Measurements from ENCODE around the gene ISOC2. TPM values are rescaled to one million over a fixed set of nuclear protein-coding genes. Genes with fewer than 3 reads are reported as not detected.

ISOC2 gene
- total RNA-seq, 1 donor from 2014 or later: 33.2 TPM

GRCh38 chr19:55439052-55439451 lies 22.4 kb downstream of the ISOC2 start:
- FAIRE-seq: no peak
- TF ChIP-seq CTCF (IDR thresholded peaks at IDR 0.05; ENCODE audit: insufficient read depth, low read length, severe bottlenecking): no peak
- no peak overlapping the region for H3K4me3 ChIP-seq (ENCODE audit: low read depth, low read length)
- H3K36me3 ChIP-seq (ENCODE audit: control insufficient read depth, insufficient read depth, low read length): no peaks in the 10 kb centered on the region
- H3K27me3 ChIP-seq (ENCODE audit: control insufficient read depth, insufficient read depth, low read length): peaks cover 29% of the 10 kb centered on the region
- no peak for DNase-seq (ENCODE audit: low read depth)

GRCh38 chr19:55437410-55437809 lies 24.0 kb downstream of the ISOC2 start:
- FAIRE-seq: no peak

GRCh38 chr19:55436847-55437246 lies 24.6 kb downstream of the ISOC2 start:
- Histone ChIP-seq H3K27me3 (ENCODE audit: control insufficient read depth, insufficient read depth, low read length) (peaks cover 20% of the 10 kb centered on the region), H3K36me3 (ENCODE audit: control insufficient read depth, insufficient read depth, low read length) (no peaks in the 10 kb centered on the region), H3K4me3 (ENCODE audit: low read depth, low read length) (no peak overlapping the region)
- FAIRE-seq (no peak), DNase-seq (ENCODE audit: low read depth) (no peak)
- TF ChIP-seq CTCF (IDR thresholded peaks at IDR 0.05; ENCODE audit: insufficient read depth, low read length, severe bottlenecking): no peak

More at GRCh38 chr19:55437410-55437809, 24.0 kb downstream of the ISOC2 start:
- H3K27me3 ChIP-seq (ENCODE audit: control insufficient read depth, insufficient read depth, low read length): peaks cover 23% of the 10 kb centered on the region
- no peaks in the 10 kb centered on the region for H3K36me3 ChIP-seq (ENCODE audit: control insufficient read depth, insufficient read depth, low read length)
- peak; percentile 46 for DNase-seq (ENCODE audit: low read depth)
- no peak overlapping the region for H3K4me3 ChIP-seq (ENCODE audit: low read depth, low read length)
- no peak for TF ChIP-seq CTCF (IDR thresholded peaks at IDR 0.05; ENCODE audit: insufficient read depth, low read length, severe bottlenecking)

GRCh38 chr19:55435020-55435419 lies 26.4 kb downstream of the ISOC2 start:
- no peaks in the 10 kb centered on the region for H3K36me3 ChIP-seq (ENCODE audit: control insufficient read depth, insufficient read depth, low read length)
- FAIRE-seq: no peak
- TF ChIP-seq CTCF (IDR thresholded peaks at IDR 0.05; ENCODE audit: insufficient read depth, low read length, severe bottlenecking): no peak
- H3K27me3 ChIP-seq (ENCODE audit: control insufficient read depth, insufficient read depth, low read length): peaks cover 7% of the 10 kb centered on the region
- DNase-seq (ENCODE audit: low read depth): no peak
- no peak overlapping the region for H3K4me3 ChIP-seq (ENCODE audit: low read depth, low read length)

GRCh38 chr19:55434356-55434919 lies 27.0 kb downstream of the ISOC2 start:
- Histone ChIP-seq H3K36me3 (ENCODE audit: control insufficient read depth, insufficient read depth, low read length) (no peaks in the 10 kb centered on the region), H3K27me3 (ENCODE audit: control insufficient read depth, insufficient read depth, low read length) (peaks cover 7% of the 10 kb centered on the region), H3K4me3 (ENCODE audit: low read depth, low read length) (no peak overlapping the region)
- DNase-seq (ENCODE audit: low read depth) (no peak), FAIRE-seq (peak; percentile 100)
- no peak for TF ChIP-seq CTCF (IDR thresholded peaks at IDR 0.05; ENCODE audit: insufficient read depth, low read length, severe bottlenecking)

- Histone ChIP-seq H3K27me3 (ENCODE audit: control insufficient read depth, insufficient read depth, low read length) (peaks cover 2% of the 10 kb centered on the region), H3K36me3 (ENCODE audit: control insufficient read depth, insufficient read depth, low read length) (no peaks in the 10 kb centered on the region), H3K4me3 (ENCODE audit: low read depth, low read length) (no peak overlapping the region)
- no peak for TF ChIP-seq CTCF (IDR thresholded peaks at IDR 0.05; ENCODE audit: insufficient read depth, low read length, severe bottlenecking)
- DNase-seq (ENCODE audit: low read depth) (no peak), FAIRE-seq (no peak)
Measured at GRCh38 chr19:55433292-55433691, 28.1 kb downstream of the ISOC2 start.
